ENCODE results near the gene DIPK1C. TPM values are rescaled to one million over a fixed set of nuclear protein-coding genes. Genes with fewer than 3 reads are reported as not detected.
A peak's percentile ranks its signal among the peaks of the same experiment; 100 is the strongest.

Gene DIPK1C
- total and polyA plus RNA-seq, 2 experiments from 2014 or later, result 0.07 TPM; not detected in 1

DNA sequence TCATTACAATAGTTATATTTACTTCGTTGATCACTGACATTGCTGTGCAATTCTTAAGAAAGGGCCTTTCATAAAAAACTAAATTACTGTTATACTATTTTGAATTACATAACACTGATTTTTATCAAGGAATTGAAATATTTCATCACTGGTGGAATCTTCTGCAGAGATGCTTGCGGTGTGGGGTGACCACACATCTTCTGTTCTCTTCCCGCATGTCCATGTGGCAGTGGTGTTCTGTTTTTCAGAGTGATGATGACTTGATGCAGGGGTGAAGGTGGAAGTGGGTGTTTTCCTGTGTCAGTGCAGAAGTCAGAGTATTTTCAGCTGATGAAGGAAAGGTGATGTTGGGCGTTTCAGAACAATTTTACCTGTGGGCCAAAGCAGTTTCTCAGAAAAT lies 46.0 kb upstream of the DIPK1C start (continued):
- TF ChIP-seq ZNF331 (CRISPR knock-in tag; IDR thresholded peaks at IDR 0.05; ENCODE audit: low read depth) (no peak), STAT1 (IDR thresholded peaks at IDR 0.05; ENCODE audit: unreplicated experiment) (no peak), CREB1 (CRISPR knock-in tag; IDR thresholded peaks at IDR 0.05; ENCODE audit: low read depth) (no peak), POLR2AphosphoS5 (IDR thresholded peaks at IDR 0.05; ENCODE audit: low read depth) (no peak), JUNB (IDR thresholded peaks at IDR 0.05; ENCODE audit: unreplicated experiment) (no peak), ZNF114 (CRISPR knock-in tag; IDR thresholded peaks at IDR 0.05) (no peak)

DNA sequence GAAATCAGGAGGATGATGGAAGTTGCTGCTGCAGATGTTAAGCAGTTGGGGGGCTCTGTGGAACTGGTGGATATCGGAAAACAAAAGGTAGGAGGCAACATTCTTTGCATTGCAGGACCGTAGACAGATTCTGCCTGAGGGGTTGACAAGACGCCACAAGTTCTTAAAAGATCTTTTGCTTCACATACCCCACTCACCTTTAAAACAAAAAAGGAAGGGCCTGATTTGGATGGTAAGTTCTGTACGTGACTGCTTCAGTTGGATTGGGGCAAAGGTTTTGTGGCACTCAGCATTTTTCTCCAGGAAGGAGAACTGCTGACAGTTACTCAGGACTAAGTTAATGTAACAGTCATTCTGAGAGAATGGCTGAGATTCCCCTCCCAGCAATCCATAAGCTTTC lies 44.3 kb upstream of the DIPK1C start:
- Histone ChIP-seq H3K36me3 (ENCODE audit: insufficient read depth) (peaks cover 39% of the 10 kb centered on the region), H3K27ac (ENCODE audit: low read depth) (0 out of 2 replicates have a peak overlapping the region, but pooled peaks have one; percentile 32), H3K9me2 (ENCODE audit: insufficient read depth) (no peaks in the 10 kb centered on the region), H3K27me3 (ENCODE audit: insufficient read depth) (no peaks in the 10 kb centered on the region), H3K79me2 (replicated peaks; ENCODE audit: insufficient read depth) (peaks cover 53% of the 10 kb centered on the region), H3K4me3 (no peak overlapping the region), H4K20me1 (replicated peaks; ENCODE audit: insufficient read depth) (peaks cover 25% of the 10 kb centered on the region), H3K4me1 (ENCODE audit: insufficient read depth) (peaks cover 12% of the 10 kb centered on the region), H2AFZ (no peak overlapping the region), H3K4me2 (no peak overlapping the region), H3F3A (replicated peaks; ENCODE audit: low read depth) (no peaks in the 10 kb centered on the region)
- Mint-ChIP-seq H3K27ac (peak overlapping the region; percentile 45; the same call in 1 of the 2 replicates), H3K4me1 (peaks cover 41% of the 10 kb centered on the region), H3K9me3 (no peaks in the 10 kb centered on the region), H3K27me3 (ENCODE audit: insufficient read depth, low read depth, poor library complexity) (peaks cover 4% of the 10 kb centered on the region), H3K4me3 (no peak overlapping the region), H3K36me3 (ENCODE audit: low read depth) (peaks cover 77% of the 10 kb centered on the region)
- ATAC-seq, result no peak
- DNase-seq (ENCODE audit: low spot score), result no peak
- TF ChIP-seq, protein P1, sequence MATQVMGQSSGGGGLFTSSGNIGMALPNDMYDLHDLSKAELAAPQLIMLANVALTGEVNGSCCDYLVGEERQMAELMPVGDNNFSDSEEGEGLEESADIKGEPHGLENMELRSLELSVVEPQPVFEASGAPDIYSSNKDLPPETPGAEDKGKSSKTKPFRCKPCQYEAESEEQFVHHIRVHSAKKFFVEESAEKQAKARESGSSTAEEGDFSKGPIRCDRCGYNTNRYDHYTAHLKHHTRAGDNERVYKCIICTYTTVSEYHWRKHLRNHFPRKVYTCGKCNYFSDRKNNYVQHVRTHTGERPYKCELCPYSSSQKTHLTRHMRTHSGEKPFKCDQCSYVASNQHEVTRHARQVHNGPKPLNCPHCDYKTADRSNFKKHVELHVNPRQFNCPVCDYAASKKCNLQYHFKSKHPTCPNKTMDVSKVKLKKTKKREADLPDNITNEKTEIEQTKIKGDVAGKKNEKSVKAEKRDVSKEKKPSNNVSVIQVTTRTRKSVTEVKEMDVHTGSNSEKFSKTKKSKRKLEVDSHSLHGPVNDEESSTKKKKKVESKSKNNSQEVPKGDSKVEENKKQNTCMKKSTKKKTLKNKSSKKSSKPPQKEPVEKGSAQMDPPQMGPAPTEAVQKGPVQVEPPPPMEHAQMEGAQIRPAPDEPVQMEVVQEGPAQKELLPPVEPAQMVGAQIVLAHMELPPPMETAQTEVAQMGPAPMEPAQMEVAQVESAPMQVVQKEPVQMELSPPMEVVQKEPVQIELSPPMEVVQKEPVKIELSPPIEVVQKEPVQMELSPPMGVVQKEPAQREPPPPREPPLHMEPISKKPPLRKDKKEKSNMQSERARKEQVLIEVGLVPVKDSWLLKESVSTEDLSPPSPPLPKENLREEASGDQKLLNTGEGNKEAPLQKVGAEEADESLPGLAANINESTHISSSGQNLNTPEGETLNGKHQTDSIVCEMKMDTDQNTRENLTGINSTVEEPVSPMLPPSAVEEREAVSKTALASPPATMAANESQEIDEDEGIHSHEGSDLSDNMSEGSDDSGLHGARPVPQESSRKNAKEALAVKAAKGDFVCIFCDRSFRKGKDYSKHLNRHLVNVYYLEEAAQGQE (IDR thresholded peaks at IDR 0.05; ENCODE audit: unreplicated experiment), result no peak
- TF ChIP-seq POLR2AphosphoS5 (IDR thresholded peaks at IDR 0.05; ENCODE audit: low read depth) (no peak), STAT1 (IDR thresholded peaks at IDR 0.05; ENCODE audit: unreplicated experiment) (no peak), EZH2 (IDR thresholded peaks at IDR 0.05; ENCODE audit: low read depth, unreplicated experiment) (no peak), CREB1 (CRISPR knock-in tag; IDR thresholded peaks at IDR 0.05; ENCODE audit: low read depth) (no peak), JUNB (IDR thresholded peaks at IDR 0.05; ENCODE audit: unreplicated experiment) (no peak), NANOG (IDR thresholded peaks at IDR 0.05; ENCODE audit: borderline replicate concordance) (no peak), ZNF331 (CRISPR knock-in tag; IDR thresholded peaks at IDR 0.05; ENCODE audit: low read depth) (no peak), ZNF114 (CRISPR knock-in tag; IDR thresholded peaks at IDR 0.05) (no peak), EZH2phosphoT487 (IDR thresholded peaks at IDR 0.05; ENCODE audit: unreplicated experiment) (no peak)
- TF ChIP-seq, protein P2, sequence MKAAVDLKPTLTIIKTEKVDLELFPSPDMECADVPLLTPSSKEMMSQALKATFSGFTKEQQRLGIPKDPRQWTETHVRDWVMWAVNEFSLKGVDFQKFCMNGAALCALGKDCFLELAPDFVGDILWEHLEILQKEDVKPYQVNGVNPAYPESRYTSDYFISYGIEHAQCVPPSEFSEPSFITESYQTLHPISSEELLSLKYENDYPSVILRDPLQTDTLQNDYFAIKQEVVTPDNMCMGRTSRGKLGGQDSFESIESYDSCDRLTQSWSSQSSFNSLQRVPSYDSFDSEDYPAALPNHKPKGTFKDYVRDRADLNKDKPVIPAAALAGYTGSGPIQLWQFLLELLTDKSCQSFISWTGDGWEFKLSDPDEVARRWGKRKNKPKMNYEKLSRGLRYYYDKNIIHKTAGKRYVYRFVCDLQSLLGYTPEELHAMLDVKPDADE (IDR thresholded peaks at IDR 0.05), result no peak
- TF ChIP-seq, protein P3, sequence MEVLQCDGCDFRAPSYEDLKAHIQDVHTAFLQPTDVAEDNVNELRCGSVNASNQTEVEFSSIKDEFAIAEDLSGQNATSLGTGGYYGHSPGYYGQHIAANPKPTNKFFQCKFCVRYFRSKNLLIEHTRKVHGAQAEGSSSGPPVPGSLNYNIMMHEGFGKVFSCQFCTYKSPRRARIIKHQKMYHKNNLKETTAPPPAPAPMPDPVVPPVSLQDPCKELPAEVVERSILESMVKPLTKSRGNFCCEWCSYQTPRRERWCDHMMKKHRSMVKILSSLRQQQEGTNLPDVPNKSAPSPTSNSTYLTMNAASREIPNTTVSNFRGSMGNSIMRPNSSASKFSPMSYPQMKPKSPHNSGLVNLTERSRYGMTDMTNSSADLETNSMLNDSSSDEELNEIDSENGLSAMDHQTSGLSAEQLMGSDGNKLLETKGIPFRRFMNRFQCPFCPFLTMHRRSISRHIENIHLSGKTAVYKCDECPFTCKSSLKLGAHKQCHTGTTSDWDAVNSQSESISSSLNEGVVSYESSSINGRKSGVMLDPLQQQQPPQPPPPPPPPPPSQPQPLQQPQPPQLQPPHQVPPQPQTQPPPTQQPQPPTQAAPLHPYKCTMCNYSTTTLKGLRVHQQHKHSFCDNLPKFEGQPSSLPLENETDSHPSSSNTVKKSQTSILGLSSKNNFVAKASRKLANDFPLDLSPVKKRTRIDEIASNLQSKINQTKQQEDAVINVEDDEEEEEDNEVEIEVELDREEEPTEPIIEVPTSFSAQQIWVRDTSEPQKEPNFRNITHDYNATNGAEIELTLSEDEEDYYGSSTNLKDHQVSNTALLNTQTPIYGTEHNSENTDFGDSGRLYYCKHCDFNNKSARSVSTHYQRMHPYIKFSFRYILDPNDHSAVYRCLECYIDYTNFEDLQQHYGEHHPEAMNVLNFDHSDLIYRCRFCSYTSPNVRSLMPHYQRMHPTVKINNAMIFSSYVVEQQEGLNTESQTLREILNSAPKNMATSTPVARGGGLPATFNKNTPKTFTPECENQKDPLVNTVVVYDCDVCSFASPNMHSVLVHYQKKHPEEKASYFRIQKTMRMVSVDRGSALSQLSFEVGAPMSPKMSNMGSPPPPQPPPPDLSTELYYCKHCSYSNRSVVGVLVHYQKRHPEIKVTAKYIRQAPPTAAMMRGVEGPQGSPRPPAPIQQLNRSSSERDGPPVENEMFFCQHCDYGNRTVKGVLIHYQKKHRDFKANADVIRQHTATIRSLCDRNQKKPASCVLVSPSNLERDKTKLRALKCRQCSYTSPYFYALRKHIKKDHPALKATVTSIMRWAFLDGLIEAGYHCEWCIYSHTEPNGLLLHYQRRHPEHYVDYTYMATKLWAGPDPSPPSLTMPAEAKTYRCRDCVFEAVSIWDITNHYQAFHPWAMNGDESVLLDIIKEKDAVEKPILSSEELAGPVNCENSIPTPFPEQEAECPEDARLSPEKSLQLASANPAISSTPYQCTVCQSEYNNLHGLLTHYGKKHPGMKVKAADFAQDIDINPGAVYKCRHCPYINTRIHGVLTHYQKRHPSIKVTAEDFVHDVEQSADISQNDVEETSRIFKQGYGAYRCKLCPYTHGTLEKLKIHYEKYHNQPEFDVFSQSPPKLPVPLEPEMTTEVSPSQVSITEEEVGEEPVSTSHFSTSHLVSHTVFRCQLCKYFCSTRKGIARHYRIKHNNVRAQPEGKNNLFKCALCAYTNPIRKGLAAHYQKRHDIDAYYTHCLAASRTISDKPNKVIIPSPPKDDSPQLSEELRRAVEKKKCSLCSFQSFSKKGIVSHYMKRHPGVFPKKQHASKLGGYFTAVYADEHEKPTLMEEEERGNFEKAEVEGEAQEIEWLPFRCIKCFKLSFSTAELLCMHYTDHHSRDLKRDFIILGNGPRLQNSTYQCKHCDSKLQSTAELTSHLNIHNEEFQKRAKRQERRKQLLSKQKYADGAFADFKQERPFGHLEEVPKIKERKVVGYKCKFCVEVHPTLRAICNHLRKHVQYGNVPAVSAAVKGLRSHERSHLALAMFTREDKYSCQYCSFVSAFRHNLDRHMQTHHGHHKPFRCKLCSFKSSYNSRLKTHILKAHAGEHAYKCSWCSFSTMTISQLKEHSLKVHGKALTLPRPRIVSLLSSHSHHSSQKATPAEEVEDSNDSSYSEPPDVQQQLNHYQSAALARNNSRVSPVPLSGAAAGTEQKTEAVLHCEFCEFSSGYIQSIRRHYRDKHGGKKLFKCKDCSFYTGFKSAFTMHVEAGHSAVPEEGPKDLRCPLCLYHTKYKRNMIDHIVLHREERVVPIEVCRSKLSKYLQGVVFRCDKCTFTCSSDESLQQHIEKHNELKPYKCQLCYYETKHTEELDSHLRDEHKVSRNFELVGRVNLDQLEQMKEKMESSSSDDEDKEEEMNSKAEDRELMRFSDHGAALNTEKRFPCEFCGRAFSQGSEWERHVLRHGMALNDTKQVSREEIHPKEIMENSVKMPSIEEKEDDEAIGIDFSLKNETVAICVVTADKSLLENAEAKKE (CRISPR knock-in tag; IDR thresholded peaks at IDR 0.05), result no peak
- TF ChIP-seq, protein P4, sequence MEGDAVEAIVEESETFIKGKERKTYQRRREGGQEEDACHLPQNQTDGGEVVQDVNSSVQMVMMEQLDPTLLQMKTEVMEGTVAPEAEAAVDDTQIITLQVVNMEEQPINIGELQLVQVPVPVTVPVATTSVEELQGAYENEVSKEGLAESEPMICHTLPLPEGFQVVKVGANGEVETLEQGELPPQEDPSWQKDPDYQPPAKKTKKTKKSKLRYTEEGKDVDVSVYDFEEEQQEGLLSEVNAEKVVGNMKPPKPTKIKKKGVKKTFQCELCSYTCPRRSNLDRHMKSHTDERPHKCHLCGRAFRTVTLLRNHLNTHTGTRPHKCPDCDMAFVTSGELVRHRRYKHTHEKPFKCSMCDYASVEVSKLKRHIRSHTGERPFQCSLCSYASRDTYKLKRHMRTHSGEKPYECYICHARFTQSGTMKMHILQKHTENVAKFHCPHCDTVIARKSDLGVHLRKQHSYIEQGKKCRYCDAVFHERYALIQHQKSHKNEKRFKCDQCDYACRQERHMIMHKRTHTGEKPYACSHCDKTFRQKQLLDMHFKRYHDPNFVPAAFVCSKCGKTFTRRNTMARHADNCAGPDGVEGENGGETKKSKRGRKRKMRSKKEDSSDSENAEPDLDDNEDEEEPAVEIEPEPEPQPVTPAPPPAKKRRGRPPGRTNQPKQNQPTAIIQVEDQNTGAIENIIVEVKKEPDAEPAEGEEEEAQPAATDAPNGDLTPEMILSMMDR (conservative IDR thresholded peaks at IDR 0.05; ENCODE audit: low read depth in 2 of 2), result no peak
